ENCODE measurements around the gene ERGIC1. TPM values are rescaled to one million over a fixed set of nuclear protein-coding genes. Genes with fewer than 3 reads are reported as not detected.

ERGIC1 gene
- total RNA-seq, 2 experiments from 2014 or later = 43.4 to 45.0 TPM

DNA sequence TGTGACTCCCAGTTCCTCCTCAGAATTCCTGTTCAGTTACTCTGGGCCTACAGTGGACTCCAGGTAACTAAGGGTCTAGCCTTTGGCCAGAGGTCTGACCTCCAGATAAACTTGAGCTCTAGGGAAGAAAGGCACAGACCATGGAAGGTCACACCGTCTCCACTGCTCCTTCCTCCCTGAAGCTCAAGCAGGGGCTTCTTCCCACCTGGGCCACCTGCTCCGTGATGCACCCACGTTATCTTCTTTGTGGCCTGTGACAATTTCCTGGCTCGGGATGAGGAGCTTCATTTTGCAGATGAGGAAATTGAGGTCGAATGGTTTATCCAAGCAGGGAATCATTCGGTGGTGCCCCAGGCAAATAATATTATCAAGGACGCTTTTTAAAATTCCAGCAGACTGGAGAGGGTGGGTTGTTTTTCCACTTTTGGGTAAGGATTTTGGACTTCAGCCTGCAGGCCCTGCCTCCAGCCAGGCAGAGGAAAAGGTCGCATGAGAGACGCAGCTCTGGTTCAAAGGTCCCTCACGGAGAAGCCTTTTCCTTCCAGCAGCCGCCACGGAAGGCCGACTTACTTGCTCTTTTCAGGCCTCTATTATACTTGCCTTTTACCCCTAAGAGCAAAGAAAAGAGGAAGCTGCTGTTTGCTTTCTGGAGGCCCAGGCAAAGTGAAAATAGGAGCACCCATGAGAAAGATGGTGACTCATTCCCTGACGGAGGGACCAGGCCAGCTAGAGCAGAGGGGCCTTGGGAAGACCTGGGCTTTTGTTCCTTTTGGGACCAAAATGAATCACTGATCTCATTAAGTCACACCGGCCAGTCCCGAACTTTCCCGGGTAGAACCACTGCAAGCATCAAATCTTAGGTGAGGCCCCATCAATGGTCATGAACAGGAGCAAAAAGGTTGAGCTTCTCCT lies 40.2 kb upstream of the ERGIC1 start:
- Mint-ChIP-seq H3K4me3 (no peak overlapping the region), H3K4me1 (peaks cover 12% of the 10 kb centered on the region), H3K36me3 (ENCODE audit: low read depth) (no peaks in the 10 kb centered on the region), H3K27me3 (no peaks in the 10 kb centered on the region), H3K9me3 (no peaks in the 10 kb centered on the region), H3K27ac (no peak overlapping the region)
- ChIA-PET POLR2A (no interaction called here), CTCF (interaction anchor here (0.9 to 1.8 kb wide), 3 partner anchors 17 to 171 kb away, joined by 3 to 10 read pairs (median 3); partner anchors contain the start of gene DUSP1)
- no peak for DNase-seq

DNA sequence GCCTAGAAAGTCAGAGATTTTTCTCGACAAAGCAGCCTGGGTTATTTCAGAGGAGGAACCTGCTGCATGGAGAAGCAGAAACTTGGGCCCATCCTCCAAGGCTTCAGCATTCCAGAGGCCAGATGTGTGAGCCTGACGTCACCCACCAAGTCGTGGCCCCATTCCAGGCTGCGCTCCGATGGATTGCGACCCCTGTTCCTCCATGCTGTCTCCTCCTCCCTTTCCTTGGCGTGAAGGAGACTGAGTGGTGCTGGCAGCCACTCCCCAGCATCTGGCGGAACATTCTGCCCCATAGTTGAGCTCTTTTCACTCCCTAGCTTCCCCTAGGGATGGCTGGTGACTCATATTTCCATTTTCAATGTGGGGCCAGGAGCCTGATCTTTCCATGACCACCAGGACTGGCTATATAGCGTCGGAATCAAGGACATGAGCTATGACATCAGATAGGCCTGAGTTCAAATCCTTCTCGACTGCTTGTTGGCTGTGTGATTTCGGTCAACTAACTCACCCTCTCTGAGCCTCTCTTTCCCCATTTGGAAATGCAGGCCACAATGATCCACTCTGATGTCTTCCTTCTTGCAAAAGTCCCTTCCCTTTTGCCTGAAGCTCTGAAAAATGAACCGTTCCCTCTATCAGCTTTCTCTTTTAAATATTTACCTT lies 38.6 kb upstream of the ERGIC1 start:
- Mint-ChIP-seq H3K9me3 (no peaks in the 10 kb centered on the region), H3K27me3 (no peaks in the 10 kb centered on the region), H3K4me3 (no peak overlapping the region), H3K36me3 (ENCODE audit: low read depth) (no peaks in the 10 kb centered on the region), H3K27ac (no peak overlapping the region), H3K4me1 (peaks cover 12% of the 10 kb centered on the region)
- ChIA-PET POLR2A (no interaction called here), CTCF (interaction anchor here (0.6 to 1.5 kb wide), 5 partner anchors 10 to 170 kb away, joined by 3 to 4 read pairs (median 3); no protein-coding TSS in a partner anchor)
- DNase-seq = no peak

DNA sequence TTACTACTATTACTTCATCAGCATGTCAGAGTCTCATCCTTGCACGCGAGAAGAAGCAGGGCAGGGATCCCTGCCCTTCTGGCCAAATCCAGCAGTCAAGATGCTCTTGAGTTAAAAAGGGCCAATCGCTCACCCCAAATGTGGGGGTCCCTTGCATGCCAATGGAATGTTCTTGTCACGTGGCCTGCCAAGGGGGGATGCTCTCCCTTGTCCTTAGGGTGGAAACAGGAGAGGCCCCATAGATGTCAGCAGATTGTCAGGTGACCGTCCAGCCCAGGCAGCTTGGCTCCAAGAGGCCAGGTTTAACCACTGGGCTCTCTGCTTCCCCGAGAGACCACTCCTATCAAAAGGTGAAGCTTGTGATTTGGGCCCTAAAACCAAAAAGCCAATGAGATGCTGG lies 37.7 kb upstream of the ERGIC1 start:
- H3K9me3 Mint-ChIP-seq = no peaks in the 10 kb centered on the region

DNA sequence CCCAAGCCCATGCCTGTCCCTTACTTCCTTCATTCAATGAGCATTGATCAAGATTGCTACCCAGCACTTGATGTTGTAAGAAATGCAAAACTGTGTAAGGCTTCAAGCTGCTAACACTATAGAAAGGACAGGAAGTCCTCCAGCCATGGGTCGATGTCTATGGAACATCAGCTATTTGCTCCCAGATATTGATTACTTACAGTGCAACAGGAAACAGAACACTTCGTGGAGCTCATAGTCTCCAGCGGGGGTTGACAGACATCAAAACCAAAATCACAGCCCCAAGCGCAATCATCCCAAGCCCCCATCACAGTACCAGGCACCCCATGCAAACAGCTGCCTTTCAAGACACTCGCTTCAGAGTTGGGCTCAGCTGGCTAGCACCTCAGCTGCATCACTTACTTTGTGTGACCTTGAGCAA lies 36.3 kb upstream of the ERGIC1 start:
- H3K4me3 Mint-ChIP-seq = no peak overlapping the region

More for the DNA sequence above, 37.7 kb upstream of the ERGIC1 start:
- ChIA-PET POLR2A (interaction anchor here (0.7 kb wide), 1 partner anchor 1320 kb away, joined by 3 read pairs; no protein-coding TSS in a partner anchor), CTCF (interaction anchor here (0.6 to 1.5 kb wide), 3 partner anchors 16 to 28 kb away, joined by 3 to 9 read pairs (median 3); no protein-coding TSS in a partner anchor)
- Mint-ChIP-seq H3K27ac (no peak overlapping the region), H3K27me3 (no peaks in the 10 kb centered on the region), H3K4me3 (no peak overlapping the region), H3K36me3 (ENCODE audit: low read depth) (no peaks in the 10 kb centered on the region), H3K4me1 (peaks cover 12% of the 10 kb centered on the region)
- DNase-seq = no peak

GRCh38 chr5:172798422-172799215 lies 35.4 kb upstream of the ERGIC1 start:
- Mint-ChIP-seq H3K4me1 (peaks cover 10% of the 10 kb centered on the region), H3K4me3 (no peak overlapping the region), H3K27ac (no peak overlapping the region), H3K9me3 (no peaks in the 10 kb centered on the region), H3K36me3 (ENCODE audit: low read depth) (no peaks in the 10 kb centered on the region), H3K27me3 (no peaks in the 10 kb centered on the region)
- CTCF ChIA-PET = interaction anchor here (1.3 to 4.4 kb wide), 5 partner anchors 9 to 27 kb away, joined by 3 to 26 read pairs (median 5); partner anchors contain the start of gene DUSP1
- DNase-seq = no peak
- POLR2A ChIA-PET = no interaction called here

More for the DNA sequence above, 36.3 kb upstream of the ERGIC1 start:
- POLR2A ChIA-PET = interaction anchor here (0.8 kb wide), 1 partner anchor 8 kb away, joined by 3 read pairs; no protein-coding TSS in a partner anchor
- Mint-ChIP-seq H3K27me3 (no peaks in the 10 kb centered on the region), H3K27ac (no peak overlapping the region), H3K36me3 (ENCODE audit: low read depth) (no peaks in the 10 kb centered on the region), H3K4me1 (peaks cover 12% of the 10 kb centered on the region), H3K9me3 (no peaks in the 10 kb centered on the region)
- CTCF ChIA-PET = interaction anchor here (0.6 to 4.4 kb wide), 6 partner anchors 9 to 508 kb away, joined by 3 to 26 read pairs (median 4); partner anchors contain the start of gene DUSP1
- no peak for DNase-seq

DNA sequence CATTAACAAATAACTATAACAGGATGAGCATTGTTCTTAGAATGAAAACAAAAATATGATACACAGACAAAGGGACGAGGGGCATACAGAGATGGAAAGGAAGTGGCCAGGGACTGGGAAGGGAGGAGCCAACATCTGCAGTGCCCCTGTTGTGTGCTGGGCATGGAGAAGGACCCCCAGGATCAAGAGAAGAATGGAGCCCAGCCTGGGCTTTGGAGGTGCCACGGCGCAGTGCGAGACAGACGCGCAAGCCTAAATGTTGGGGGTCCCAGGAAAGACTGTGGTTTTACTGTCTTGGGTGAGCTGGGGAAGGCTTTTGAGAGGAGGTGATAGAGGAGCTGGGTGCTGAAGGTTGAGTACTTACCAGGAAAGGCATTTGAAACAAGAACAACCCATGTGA lies 34.6 kb upstream of the ERGIC1 start:
- H3K9me3 Mint-ChIP-seq = no peaks in the 10 kb centered on the region
- no peak overlapping the region for H3K27ac Mint-ChIP-seq
- no peak for DNase-seq
- H3K4me3 Mint-ChIP-seq = no peak overlapping the region
- no peaks in the 10 kb centered on the region for H3K36me3 Mint-ChIP-seq (ENCODE audit: low read depth)
- CTCF ChIA-PET = interaction anchor here (1.4 to 4.4 kb wide), 3 partner anchors 10 to 28 kb away, joined by 4 to 26 read pairs (median 5); partner anchors contain the start of gene DUSP1
- POLR2A ChIA-PET = no interaction called here
- H3K4me1 Mint-ChIP-seq = peaks cover 10% of the 10 kb centered on the region
- H3K27me3 Mint-ChIP-seq = no peaks in the 10 kb centered on the region

DNA sequence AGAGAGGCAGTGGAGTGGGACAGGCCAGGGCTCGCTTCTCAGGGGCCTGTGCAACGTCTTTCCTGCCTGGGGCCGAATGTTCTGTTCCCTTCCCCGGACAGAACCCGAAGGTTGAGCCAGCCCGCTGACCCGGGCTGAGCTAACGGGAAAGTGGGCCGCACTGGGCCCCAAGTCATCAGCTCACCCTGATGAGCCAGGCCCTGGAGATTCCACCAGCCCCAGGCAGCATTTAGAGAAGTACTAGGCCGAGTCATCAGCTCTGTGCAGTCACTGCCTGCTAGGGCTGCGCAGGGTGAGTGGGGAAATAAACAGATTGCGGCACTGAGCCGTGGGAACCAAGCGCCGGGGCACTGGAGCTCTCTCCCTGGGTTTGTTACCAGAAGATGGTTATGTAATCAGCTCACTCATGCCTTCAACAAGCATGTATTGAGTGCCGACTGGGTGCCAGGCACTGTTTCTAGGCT lies 33.9 kb upstream of the ERGIC1 start:
- Mint-ChIP-seq H3K9me3 (no peaks in the 10 kb centered on the region), H3K27ac (no peak overlapping the region), H3K36me3 (ENCODE audit: low read depth) (no peaks in the 10 kb centered on the region), H3K4me3 (no peak overlapping the region), H3K4me1 (peaks cover 10% of the 10 kb centered on the region), H3K27me3 (no peaks in the 10 kb centered on the region)
- CTCF ChIA-PET = interaction anchor here (1.4 to 4.4 kb wide), 3 partner anchors 11 to 28 kb away, joined by 4 to 26 read pairs (median 5); partner anchors contain the start of gene DUSP1
- POLR2A ChIA-PET = no interaction called here
- DNase-seq = no peak

DNA sequence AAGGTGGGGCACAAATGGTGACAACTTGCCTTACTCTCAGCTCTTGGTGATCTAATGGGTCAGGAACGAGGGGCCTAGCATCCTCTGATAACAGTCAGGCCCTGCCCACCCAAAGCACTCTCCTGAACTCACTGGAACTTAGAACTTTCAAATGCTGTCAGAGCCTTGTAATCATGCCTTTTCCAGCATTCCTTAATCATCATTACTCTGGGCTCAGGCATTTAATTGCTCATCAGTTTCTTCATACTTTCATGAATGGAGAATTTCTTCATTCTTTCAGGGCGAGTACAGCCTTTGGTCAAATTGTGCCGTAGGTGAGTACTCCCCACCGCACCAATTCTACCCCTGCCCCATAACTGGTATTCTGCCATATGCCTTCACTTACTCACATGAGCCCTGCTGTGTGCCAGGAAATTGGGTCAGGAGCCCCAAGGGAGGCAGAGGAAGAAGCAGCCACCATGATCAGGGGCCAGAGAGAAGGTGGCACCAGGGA lies 32.8 kb upstream of the ERGIC1 start:
- Mint-ChIP-seq H3K36me3 (ENCODE audit: low read depth) (peaks cover under 1% of the 10 kb centered on the region), H3K4me1 (peaks cover 10% of the 10 kb centered on the region), H3K27me3 (no peaks in the 10 kb centered on the region), H3K4me3 (no peak overlapping the region), H3K9me3 (no peaks in the 10 kb centered on the region), H3K27ac (no peak overlapping the region)
- DNase-seq = no peak
- ChIA-PET POLR2A (no interaction called here), CTCF (interaction anchor here (0.9 to 4.4 kb wide), 2 partner anchors 10 to 29 kb away, joined by 3 to 26 read pairs; partner anchors contain the start of gene DUSP1)

GRCh38 chr5:172802112-172802511 lies 31.9 kb upstream of the ERGIC1 start:
- Mint-ChIP-seq H3K4me3 (no peak overlapping the region), H3K27ac (no peak overlapping the region), H3K36me3 (ENCODE audit: low read depth) (peaks cover 1% of the 10 kb centered on the region), H3K4me1 (peaks cover 16% of the 10 kb centered on the region), H3K27me3 (no peaks in the 10 kb centered on the region), H3K9me3 (no peaks in the 10 kb centered on the region)
- ChIA-PET POLR2A (no interaction called here), CTCF (no interaction called here)
- DNase-seq = no peak

DNA sequence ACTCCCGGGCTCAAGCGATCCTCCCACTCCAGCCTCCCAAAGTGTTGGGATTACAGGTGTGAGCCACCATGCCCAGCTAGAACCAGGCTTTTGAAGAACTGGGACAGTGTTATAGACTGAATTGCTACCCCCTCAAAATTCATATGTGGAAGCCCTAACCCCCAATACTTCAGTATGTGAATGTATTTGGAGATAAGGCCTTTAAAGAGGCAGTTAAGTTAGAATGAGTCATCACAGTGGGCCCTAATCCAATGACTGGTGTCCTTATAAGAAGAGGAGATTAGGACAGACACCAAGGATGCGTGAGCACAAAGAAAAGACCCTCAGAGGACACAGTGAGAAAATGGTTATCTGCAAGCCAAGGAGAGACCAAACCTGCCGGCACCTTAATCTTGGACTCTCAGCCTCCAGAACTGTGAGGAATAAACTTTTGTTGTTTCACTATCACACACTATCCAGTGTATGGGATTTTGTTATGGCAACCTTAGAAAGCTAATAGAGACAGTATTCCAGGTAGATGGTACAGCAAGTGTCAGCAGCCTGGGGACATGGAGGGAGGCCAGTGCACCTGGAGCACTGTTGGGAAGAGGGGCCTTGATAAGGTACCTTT lies 31.4 kb upstream of the ERGIC1 start:
- ChIA-PET CTCF (interaction anchor here (1.2 kb wide), 1 partner anchor 12 kb away, joined by 3 read pairs; no protein-coding TSS in a partner anchor), POLR2A (no interaction called here)
- no peak for DNase-seq
- Mint-ChIP-seq H3K36me3 (ENCODE audit: low read depth) (peaks cover 1% of the 10 kb centered on the region), H3K27ac (no peak overlapping the region), H3K9me3 (no peaks in the 10 kb centered on the region), H3K4me1 (peaks cover 19% of the 10 kb centered on the region), H3K4me3 (no peak overlapping the region), H3K27me3 (no peaks in the 10 kb centered on the region)

- no peak overlapping the region for H3K4me3 Mint-ChIP-seq
- peaks cover 18% of the 10 kb centered on the region for H3K4me1 Mint-ChIP-seq
- peaks cover 3% of the 10 kb centered on the region for H3K9me3 Mint-ChIP-seq
- DNase-seq = no peak
- H3K27ac Mint-ChIP-seq = no peak overlapping the region
- no peaks in the 10 kb centered on the region for H3K27me3 Mint-ChIP-seq
- CTCF ChIA-PET = interaction anchor here (0.9 to 1.6 kb wide), 4 partner anchors 10 to 33 kb away, joined by 3 to 4 read pairs (median 4); no protein-coding TSS in a partner anchor
- POLR2A ChIA-PET = interaction anchor here (1.0 kb wide), 1 partner anchor 7 kb away, joined by 3 read pairs; no protein-coding TSS in a partner anchor
- peaks cover 1% of the 10 kb centered on the region for H3K36me3 Mint-ChIP-seq (ENCODE audit: low read depth)
Measured at GRCh38 chr5:172805018-172805683, 28.9 kb upstream of the ERGIC1 start.
